Heart right ventricle (tissue), 16 donors: ENCODE data around the gene ERN1. TPM values are rescaled to one million over a fixed set of nuclear protein-coding genes. Genes with fewer than 3 reads are reported as not detected.

ENCODE experiments used
- ATAC-seq, 8 donors: fragments of 200-7000 bp; cut with Tn5 transposase; one replicate each; pipeline ENCODE4 v1.9.1; 2020; ENCODE audit warnings: mild to moderate bottlenecking in 8 of 8, moderate library complexity in 8 of 8, moderate number of reproducible peaks in 1 of 8
- DNase-seq, 2 donors: peaks; one replicate each; pipeline ENCODE4 v3.0.0-alpha.2; 2020
- H3K27ac ChIP-seq, 10 donors: fragments of 200-600 bp; sonication (generic) in 2 of 10; one replicate each; pipeline versions ENCODE4 v1.5.0 to v1.8.0; 2020 to 2022; ENCODE audit warnings: mild to moderate bottlenecking in 3 of 10
- H3K27me3 ChIP-seq, 7 donors: fragments of 200-600 bp; one replicate each; pipeline ENCODE4 v1.8.0; 2021 to 2022; ENCODE audit warnings: mild to moderate bottlenecking in 2 of 7
- H3K36me3 ChIP-seq, 9 donors: fragments of 200-600 bp; sonication (generic) in 1 of 9; one replicate each; pipeline versions ENCODE4 v1.5.0 to v1.8.0; 2020 to 2022; ENCODE audit warnings: mild to moderate bottlenecking in 2 of 9
- H3K4me1 ChIP-seq, 9 donors: fragments of 200-600 bp; sonication (generic) in 1 of 9; one replicate each; pipeline versions ENCODE4 v1.5.0 to v1.8.0; 2020 to 2022; ENCODE audit warnings: mild to moderate bottlenecking in 4 of 9
- H3K4me3 ChIP-seq, 10 donors: fragments of 200-600 bp; sonication (generic) in 2 of 10; one replicate each; pipeline versions ENCODE4 v1.5.0 to v1.8.0; 2020 to 2022; ENCODE audit warnings: mild to moderate bottlenecking in 7 of 10, moderate library complexity in 2 of 10
- H3K9me3 ChIP-seq, 11 donors: fragments of 200-600 bp in 10 of 11; sonication (generic) in 2 of 11; one replicate each; pipeline versions ENCODE4 v1.5.0 to v1.8.0; 2013 to 2022; ENCODE audit warnings: mild to moderate bottlenecking in 2 of 11, control low read depth in 1 of 11, moderate library complexity in 1 of 11
- WGBS, 2 donors: extraction: QIAGEN DNeasy Blood & Tissue Kit; methylation state at CpG; one replicate each; pipeline ENCODE4 v1.1.7; 2013; ENCODE audit warnings: inconsistent platforms in 1 of 2; 5-methylcytosine and 5-hydroxymethylcytosine counted together
- intact Hi-C, 10 donors: fragments of 100-400 bp; cut with DNase I; formaldehyde crosslinking; loops; one replicate each; pipeline versions ENCODE4 v1.11.1 to v1.14.2; 2022
- polyA plus RNA-seq, 2 donors: library from polyadenylated mRNA; stranded (reverse); fragments of 200-250 nt; gene quantifications; one replicate each; pipeline ENCODE4 v1.2.3, GENCODE V29; 2013
- total RNA-seq, 10 donors: library from RNA; stranded (reverse); fragmentation: NEBNext Ultra II Directional in 3 of 10; extraction: Animal tissue kit (Norgen Biotek cat#: 25700) in 3 of 10; gene quantifications; one replicate each; pipeline versions ENCODE4 v1.2.1 to v1.2.4, GENCODE V29; 2021 to 2023
- TF ChIP-seq, protein P1 (sequence below), 9 donors: fragments of 200-600 bp; sonication (generic) in 2 of 9; IDR thresholded peaks; one replicate each; pipeline versions ENCODE4 v1.5.0 to v1.8.0; 2021 to 2022; ENCODE audit warnings: antibody characterized with exemption in 9 of 9, mild to moderate bottlenecking in 5 of 9, moderate library complexity in 1 of 9
- donor health status: Arrhythmogenic right ventricular cardiomyopathy.
- donor health status: ischemic (EF 13 %, LVEDD 7.1; RV severe dilation, severe dysfunction).
- donor health status: healthy with polysubstance abuse.
- donor health status: DM: no; HTN: yes; CAD: no.
- donor health status: DM: no; HTN: no; CAD: no.
- donor health status: ischemic (EF 25% LVEDD 6.9; RV normal size, moderate dysfunction).
- donor health status: ischemic (EF 25% LVEDD 5.7; RV mildly dilated, moderate dysfunction).
- donor health status: healthy.
- donor health status: DM: yes; HTN: yes; CAD: no.
- donor health status: Ischemic cardiomyopathy.
- donor health status: ischemic (EF 35%, LVEDD 5.7; RV mildly dilated, moderate dysfunction).
- donor health status: nonischemic (EF 11% LVEDD 7.7; RV severe dilation, severe dysfunction).
- donor health status: DM: yes; HTN: yes; CAD: no.
- donor health status: PGD.
- donor health status: ischemic (EF 29% LVEDD 5.4; RV normal size, mild dysfunction).
- donor health status: nonischemic (EF 23%, LVEDD 6.1; RV moderate dilation, normal function).

ERN1 gene
- total and polyA plus RNA-seq, 12 donors = 2.2 to 16.6 (median 7.1) TPM

DNA sequence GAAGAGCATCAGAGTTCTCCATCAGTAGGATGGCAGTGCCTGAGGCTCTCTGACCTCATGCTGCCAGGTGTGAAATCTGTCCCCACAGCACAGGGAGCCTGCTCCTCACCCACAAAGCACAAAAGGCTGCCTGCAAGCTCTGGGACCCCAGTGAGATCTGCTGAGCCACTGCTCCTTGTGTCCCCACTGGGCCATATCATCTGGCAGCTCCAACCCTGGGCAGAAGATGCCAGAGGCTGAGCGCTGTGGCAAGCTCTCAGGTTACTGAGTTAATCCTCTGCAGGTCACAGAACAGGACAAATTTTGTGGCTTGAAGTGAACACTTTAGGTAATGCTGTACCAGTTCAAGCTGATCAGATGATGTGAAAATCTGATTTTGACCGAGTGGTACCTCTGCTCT is 26.7 kb upstream of the ERN1 start:
- TF ChIP-seq, protein P1, sequence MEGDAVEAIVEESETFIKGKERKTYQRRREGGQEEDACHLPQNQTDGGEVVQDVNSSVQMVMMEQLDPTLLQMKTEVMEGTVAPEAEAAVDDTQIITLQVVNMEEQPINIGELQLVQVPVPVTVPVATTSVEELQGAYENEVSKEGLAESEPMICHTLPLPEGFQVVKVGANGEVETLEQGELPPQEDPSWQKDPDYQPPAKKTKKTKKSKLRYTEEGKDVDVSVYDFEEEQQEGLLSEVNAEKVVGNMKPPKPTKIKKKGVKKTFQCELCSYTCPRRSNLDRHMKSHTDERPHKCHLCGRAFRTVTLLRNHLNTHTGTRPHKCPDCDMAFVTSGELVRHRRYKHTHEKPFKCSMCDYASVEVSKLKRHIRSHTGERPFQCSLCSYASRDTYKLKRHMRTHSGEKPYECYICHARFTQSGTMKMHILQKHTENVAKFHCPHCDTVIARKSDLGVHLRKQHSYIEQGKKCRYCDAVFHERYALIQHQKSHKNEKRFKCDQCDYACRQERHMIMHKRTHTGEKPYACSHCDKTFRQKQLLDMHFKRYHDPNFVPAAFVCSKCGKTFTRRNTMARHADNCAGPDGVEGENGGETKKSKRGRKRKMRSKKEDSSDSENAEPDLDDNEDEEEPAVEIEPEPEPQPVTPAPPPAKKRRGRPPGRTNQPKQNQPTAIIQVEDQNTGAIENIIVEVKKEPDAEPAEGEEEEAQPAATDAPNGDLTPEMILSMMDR (IDR thresholded peaks at IDR 0.05) = no peak
- Histone ChIP-seq H3K36me3 (peaks cover 0 to 40% (median 6%) of the 10 kb centered on the region in 9 donors), H3K9me3 (no peaks in the 10 kb centered on the region), H3K4me1 (peaks cover 39 to 82% (median 76%) of the 10 kb centered on the region in 9 donors), H3K27ac (peak overlapping the region; percentile 86 to 96 (median 92)), H3K27me3 (no peaks in the 10 kb centered on the region), H3K4me3 (no peak overlapping the region)
- intact Hi-C loops = loop anchor here in 5 of 10 donors (2.0 to 10.0 kb wide), 5 partner anchors 58 to 121 kb away; partner anchors contain the start of gene TEX2 (in 4 of the 5)
- DNase-seq = peak in 1 of 2 donors; percentile 34
- ATAC-seq = peak in 5 of 8 donors; percentile 5 to 33 (median 24)
- 64 to 66% methylated on average over 2 of the region's 2 CpGs for WGBS, 2 donors

GRCh38 chr17:64155751-64156544 is 26.0 kb upstream of the ERN1 start:
- TF ChIP-seq, protein P1 (IDR thresholded peaks at IDR 0.05) = peak in 3 of 9 donors; percentile 24 to 37 (median 26)
- Histone ChIP-seq H3K4me3 (peak overlapping the region in 1 of 10 donors; percentile 2), H3K36me3 (peaks cover 0 to 39% (median 6%) of the 10 kb centered on the region in 9 donors), H3K4me1 (peaks cover 39 to 88% (median 82%) of the 10 kb centered on the region in 9 donors), H3K27me3 (no peaks in the 10 kb centered on the region), H3K27ac (peak overlapping the region; percentile 86 to 96 (median 92)), H3K9me3 (no peaks in the 10 kb centered on the region)
- ATAC-seq = peak; percentile 87 to 95 (median 90)
- 27 to 28% methylated on average over 11 of the region's 11 CpGs for WGBS, 2 donors
- intact Hi-C loops = loop anchor here in 5 of 10 donors (2.0 to 10.0 kb wide), 5 partner anchors 59 to 121 kb away; partner anchors contain the start of gene TEX2 (in 4 of the 5)
- DNase-seq = peak; percentile 73 to 85

- TF ChIP-seq, protein P1 (IDR thresholded peaks at IDR 0.05) = no peak
- H3K4me1 ChIP-seq = peaks cover 39 to 96% (median 87%) of the 10 kb centered on the region in 9 donors
- no peak overlapping the region for H3K4me3 ChIP-seq
- peak overlapping the region; percentile 86 to 96 (median 92) for H3K27ac ChIP-seq
- DNase-seq (no peak), ATAC-seq (peak in 1 of 8 donors; percentile 2)
- H3K36me3 ChIP-seq = peaks cover 0 to 39% (median 4%) of the 10 kb centered on the region in 9 donors
- no peaks in the 10 kb centered on the region for H3K9me3 ChIP-seq
- intact Hi-C loops = loop anchor here in 4 of 10 donors (5.0 to 10.0 kb wide), 4 partner anchors 60 to 122 kb away; partner anchors contain the start of gene TEX2 (in 3 of the 4)
- 79 to 81% methylated on average over 7 of the region's 7 CpGs for WGBS, 2 donors
- no peaks in the 10 kb centered on the region for H3K27me3 ChIP-seq
Measured at GRCh38 chr17:64155129-64155528, 25.2 kb upstream of the ERN1 start.

DNA sequence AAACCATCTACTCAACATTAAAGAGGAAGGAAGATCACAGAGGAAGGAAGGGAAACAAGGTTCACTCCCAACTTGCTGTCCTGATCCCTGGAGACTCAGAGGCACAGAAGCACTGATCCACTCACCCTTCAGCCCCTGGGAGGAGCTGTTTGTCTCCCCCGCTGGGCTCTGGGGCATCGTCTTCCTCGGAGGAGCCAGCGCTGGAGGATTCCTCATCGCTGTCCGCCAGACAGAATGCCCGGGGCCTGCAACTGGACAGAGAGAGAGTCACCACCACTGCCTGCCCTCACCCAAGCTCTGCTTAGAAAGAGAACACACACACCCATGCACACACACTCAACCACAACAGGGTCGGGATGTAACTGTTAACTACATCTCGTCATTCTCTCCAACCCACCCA is 24.8 kb upstream of the ERN1 start:
- TF ChIP-seq, protein P1 (IDR thresholded peaks at IDR 0.05) = peak in 2 of 9 donors; percentile 14 to 16
- no peaks in the 10 kb centered on the region for H3K27me3 ChIP-seq

More for the DNA sequence above, 24.8 kb upstream of the ERN1 start:
- H3K4me1 ChIP-seq = peaks cover 39 to 97% (median 87%) of the 10 kb centered on the region in 9 donors
- H3K36me3 ChIP-seq = peaks cover 0 to 38% (median 5%) of the 10 kb centered on the region in 9 donors
- no peaks in the 10 kb centered on the region for H3K9me3 ChIP-seq
- H3K4me3 ChIP-seq = no peak overlapping the region
- no peak for ATAC-seq
- DNase-seq = peak in 1 of 2 donors; percentile 30
- intact Hi-C loops = loop anchor here in 7 of 10 donors (5.0 to 10.0 kb wide), 6 partner anchors 60 to 128 kb away; partner anchors contain the start of gene TEX2 (in 4 of the 7)
- peak overlapping the region; percentile 86 to 96 (median 92) for H3K27ac ChIP-seq
- 53 to 58% methylated on average over 9 of the region's 9 CpGs for WGBS, 2 donors
